GM19467 (cell line): ENCODE results near the gene TRPM3.
A peak's percentile ranks its signal among the peaks of the same experiment; 100 is the strongest.

Experiments
- ATAC-seq: cut with Tn5 transposase; IDR thresholded peaks from one replicate; pipeline ENCODE4 v1.9.1; 2021; ENCODE audit warnings: mild to moderate bottlenecking, moderate library complexity; ENCODE audit not compliant: unreplicated experiment

TRPM3 gene

GRCh38 chr9:70951749-70952727 is 169.4 kb downstream of the TRPM3 start:
- no peak for ATAC-seq

- no peak for ATAC-seq
Measured at GRCh38 chr9:70950270-70950669, 171.2 kb downstream of the TRPM3 start.

- no peak for ATAC-seq
Measured at GRCh38 chr9:70949239-70949638, 172.2 kb downstream of the TRPM3 start.

- no peak for ATAC-seq
Measured at GRCh38 chr9:70948744-70949143, 172.7 kb downstream of the TRPM3 start.

GRCh38 chr9:70947511-70947910 is 173.9 kb downstream of the TRPM3 start:
- no peak for ATAC-seq

GRCh38 chr9:70947086-70947485 is 174.3 kb downstream of the TRPM3 start:
- no peak for ATAC-seq

GRCh38 chr9:70945301-70945700 is 176.1 kb downstream of the TRPM3 start:
- no peak for ATAC-seq

- ATAC-seq, result no peak
Measured at GRCh38 chr9:70941191-70941590, 180.2 kb downstream of the TRPM3 start.

- no peak for ATAC-seq
Measured at GRCh38 chr9:70940605-70941004, 180.8 kb downstream of the TRPM3 start.

GRCh38 chr9:70936536-70936935 is 184.9 kb downstream of the TRPM3 start:
- ATAC-seq, result no peak

GRCh38 chr9:70935856-70936255 is 185.6 kb downstream of the TRPM3 start:
- no peak for ATAC-seq

GRCh38 chr9:70934642-70935041 is 186.8 kb downstream of the TRPM3 start:
- ATAC-seq, result no peak

- no peak for ATAC-seq
Measured at GRCh38 chr9:70933321-70933720, 188.1 kb downstream of the TRPM3 start.

GRCh38 chr9:70932097-70932496 is 189.3 kb downstream of the TRPM3 start:
- ATAC-seq, result no peak

- no peak for ATAC-seq
Measured at GRCh38 chr9:70927530-70927929, 193.9 kb downstream of the TRPM3 start.

- peak; percentile 87 for ATAC-seq
Measured at GRCh38 chr9:70924895-70925547, 196.4 kb downstream of the TRPM3 start.

GRCh38 chr9:70924380-70924779 is 197.0 kb downstream of the TRPM3 start:
- no peak for ATAC-seq

- ATAC-seq, result no peak
Measured at GRCh38 chr9:70923961-70924360, 197.5 kb downstream of the TRPM3 start.

GRCh38 chr9:70921136-70921535 is 200.3 kb downstream of the TRPM3 start:
- no peak for ATAC-seq

GRCh38 chr9:70917277-70917676 is 204.1 kb downstream of the TRPM3 start:
- no peak for ATAC-seq

- ATAC-seq, result no peak
Measured at GRCh38 chr9:70911791-70912190, 209.6 kb downstream of the TRPM3 start.

- no peak for ATAC-seq
Measured at GRCh38 chr9:70910598-70910997, 210.8 kb downstream of the TRPM3 start.
